ENCODE measurements around the gene CBX2. TPM values are rescaled to one million over a fixed set of nuclear protein-coding genes. Genes with fewer than 3 reads are reported as not detected.

Gene CBX2
- total and polyA plus RNA-seq, 2 experiments from 2014 or later, result 0.11 to 0.13 TPM

GRCh38 chr17:79745641-79746105 is 32.3 kb upstream of the CBX2 start:
- Histone ChIP-seq H3K36me3 (ENCODE audit: low read depth) (no peaks in the 10 kb centered on the region), H3K79me2 (ENCODE audit: insufficient read depth) (no peaks in the 10 kb centered on the region), H3K4me1 (ENCODE audit: insufficient read depth) (no peaks in the 10 kb centered on the region), H3K9ac (no peak overlapping the region), H3F3A (ENCODE audit: insufficient read depth) (peaks cover 4% of the 10 kb centered on the region; the same call in 1 of the 2 replicates), H3K9me3 (ENCODE audit: low read depth) (no peaks in the 10 kb centered on the region), H3K4me3 (no peak overlapping the region), H3K4me2 (ENCODE audit: unreplicated experiment) (no peak overlapping the region), H3K27me3 (replicated peaks; ENCODE audit: insufficient read depth) (peaks cover 47% of the 10 kb centered on the region), H3K27ac (no peak overlapping the region), H2AFZ (no peak overlapping the region), H3K9me2 (ENCODE audit: insufficient read depth) (no peaks in the 10 kb centered on the region), H4K20me1 (ENCODE audit: insufficient read depth) (no peaks in the 10 kb centered on the region)
- WGBS, 2 experiments (ENCODE audit: low coverage in 1 of 2, low lambda C conversion rate in 2 of 2, missing lambda C conversion rate in 2 of 2), result 26 to 32% methylated on average over 6 of the region's 6 CpGs
- in situ Hi-C loops (cut with MboI), result no loop called here
- TF ChIP-seq EZH2phosphoT487 (IDR thresholded peaks at IDR 0.05; ENCODE audit: insufficient read depth, low read depth), result no peak
- TF ChIP-seq EZH2 (IDR thresholded peaks at IDR 0.05; ENCODE audit: insufficient read depth, poor library complexity, severe bottlenecking), result no peak
- DNase-seq, result no peak

GRCh38 chr17:79746889-79747507 is 30.9 kb upstream of the CBX2 start:
- no peak overlapping the region for H2AFZ ChIP-seq
- peaks cover 52% of the 10 kb centered on the region for H3K27me3 ChIP-seq (replicated peaks; ENCODE audit: insufficient read depth)
- peak; percentile 16 for DNase-seq
- in situ Hi-C loops (cut with MboI), result no loop called here
- no peaks in the 10 kb centered on the region for H3K9me3 ChIP-seq (ENCODE audit: low read depth)
- no peak overlapping the region for H3K9ac ChIP-seq
- 8 to 14% methylated on average over 22 of the region's 22 CpGs for WGBS, 2 experiments (ENCODE audit: low coverage in 1 of 2, low lambda C conversion rate in 2 of 2, missing lambda C conversion rate in 2 of 2)
- peaks cover 4% of the 10 kb centered on the region; the same call in 1 of the 2 replicates for H3F3A ChIP-seq (ENCODE audit: insufficient read depth)
- TF ChIP-seq EZH2 (IDR thresholded peaks at IDR 0.05; ENCODE audit: insufficient read depth, poor library complexity, severe bottlenecking), result peak; percentile 91
- peak; percentile 32; the same call in 1 of the 2 replicates for TF ChIP-seq EZH2phosphoT487 (IDR thresholded peaks at IDR 0.05; ENCODE audit: insufficient read depth, low read depth)
- no peaks in the 10 kb centered on the region for H4K20me1 ChIP-seq (ENCODE audit: insufficient read depth)
- no peaks in the 10 kb centered on the region for H3K79me2 ChIP-seq (ENCODE audit: insufficient read depth)
- H3K9me2 ChIP-seq (ENCODE audit: insufficient read depth), result no peaks in the 10 kb centered on the region
- H3K4me1 ChIP-seq (ENCODE audit: insufficient read depth), result no peaks in the 10 kb centered on the region
- no peak overlapping the region for H3K4me3 ChIP-seq
- H3K27ac ChIP-seq, result no peak overlapping the region
- H3K4me2 ChIP-seq (ENCODE audit: unreplicated experiment), result no peak overlapping the region
- no peaks in the 10 kb centered on the region for H3K36me3 ChIP-seq (ENCODE audit: low read depth)

- Histone ChIP-seq H3K9me2 (ENCODE audit: insufficient read depth) (no peaks in the 10 kb centered on the region), H3K27me3 (replicated peaks; ENCODE audit: insufficient read depth) (peaks cover 55% of the 10 kb centered on the region), H3K79me2 (ENCODE audit: insufficient read depth) (no peaks in the 10 kb centered on the region), H2AFZ (no peak overlapping the region), H3K27ac (no peak overlapping the region), H4K20me1 (ENCODE audit: insufficient read depth) (no peaks in the 10 kb centered on the region), H3K9ac (no peak overlapping the region), H3K9me3 (ENCODE audit: low read depth) (no peaks in the 10 kb centered on the region), H3K4me1 (ENCODE audit: insufficient read depth) (no peaks in the 10 kb centered on the region), H3F3A (ENCODE audit: insufficient read depth) (peaks cover 4% of the 10 kb centered on the region; the same call in 1 of the 2 replicates), H3K36me3 (ENCODE audit: low read depth) (no peaks in the 10 kb centered on the region), H3K4me3 (no peak overlapping the region), H3K4me2 (ENCODE audit: unreplicated experiment) (no peak overlapping the region)
- TF ChIP-seq EZH2 (IDR thresholded peaks at IDR 0.05; ENCODE audit: insufficient read depth, poor library complexity, severe bottlenecking) (peak; percentile 3), EZH2phosphoT487 (IDR thresholded peaks at IDR 0.05; ENCODE audit: insufficient read depth, low read depth) (peak; percentile 47; the same call in 1 of the 2 replicates)
- 1 to 3% methylated on average over 34 to 71 of the region's 74 CpGs for WGBS, 2 experiments (ENCODE audit: low coverage in 1 of 2, low lambda C conversion rate in 2 of 2, missing lambda C conversion rate in 2 of 2)
- peak; percentile 5 for DNase-seq
- in situ Hi-C loops (cut with MboI), result no loop called here
These were observed 30.2 kb upstream of the CBX2 start for GRCh38 chr17:79747508-79748294.

- Histone ChIP-seq H3K4me2 (ENCODE audit: unreplicated experiment) (no peak overlapping the region), H3K4me3 (no peak overlapping the region), H3K27me3 (replicated peaks; ENCODE audit: insufficient read depth) (peaks cover 56% of the 10 kb centered on the region), H3K27ac (no peak overlapping the region), H3K9me2 (ENCODE audit: insufficient read depth) (no peaks in the 10 kb centered on the region), H3K9me3 (ENCODE audit: low read depth) (no peaks in the 10 kb centered on the region), H3K4me1 (ENCODE audit: insufficient read depth) (no peaks in the 10 kb centered on the region), H3K9ac (no peak overlapping the region), H3F3A (ENCODE audit: insufficient read depth) (peaks cover 4% of the 10 kb centered on the region; the same call in 1 of the 2 replicates), H4K20me1 (ENCODE audit: insufficient read depth) (no peaks in the 10 kb centered on the region), H2AFZ (no peak overlapping the region), H3K36me3 (ENCODE audit: low read depth) (no peaks in the 10 kb centered on the region), H3K79me2 (ENCODE audit: insufficient read depth) (no peaks in the 10 kb centered on the region)
- DNase-seq, result no peak
- in situ Hi-C loops (cut with MboI), result no loop called here
- WGBS, 2 experiments (ENCODE audit: low coverage in 1 of 2, low lambda C conversion rate in 2 of 2, missing lambda C conversion rate in 2 of 2), result 3 to 10% methylated on average over 5 to 19 of the region's 55 CpGs
- peak; percentile 96 for TF ChIP-seq EZH2 (IDR thresholded peaks at IDR 0.05; ENCODE audit: insufficient read depth, poor library complexity, severe bottlenecking)
- TF ChIP-seq EZH2phosphoT487 (IDR thresholded peaks at IDR 0.05; ENCODE audit: insufficient read depth, low read depth), result 0 out of 2 replicates have a peak, but pooled peaks have one; percentile 29
These were observed 29.5 kb upstream of the CBX2 start for GRCh38 chr17:79748295-79749099.

Data from GM23248 (cell line).